ENCODE measurements around the gene IRGC. TPM values are rescaled to one million over a fixed set of nuclear protein-coding genes. Genes with fewer than 3 reads are reported as not detected.

IRGC gene
- total RNA-seq, 4 donors from 2014 or later, result not detected

DNA sequence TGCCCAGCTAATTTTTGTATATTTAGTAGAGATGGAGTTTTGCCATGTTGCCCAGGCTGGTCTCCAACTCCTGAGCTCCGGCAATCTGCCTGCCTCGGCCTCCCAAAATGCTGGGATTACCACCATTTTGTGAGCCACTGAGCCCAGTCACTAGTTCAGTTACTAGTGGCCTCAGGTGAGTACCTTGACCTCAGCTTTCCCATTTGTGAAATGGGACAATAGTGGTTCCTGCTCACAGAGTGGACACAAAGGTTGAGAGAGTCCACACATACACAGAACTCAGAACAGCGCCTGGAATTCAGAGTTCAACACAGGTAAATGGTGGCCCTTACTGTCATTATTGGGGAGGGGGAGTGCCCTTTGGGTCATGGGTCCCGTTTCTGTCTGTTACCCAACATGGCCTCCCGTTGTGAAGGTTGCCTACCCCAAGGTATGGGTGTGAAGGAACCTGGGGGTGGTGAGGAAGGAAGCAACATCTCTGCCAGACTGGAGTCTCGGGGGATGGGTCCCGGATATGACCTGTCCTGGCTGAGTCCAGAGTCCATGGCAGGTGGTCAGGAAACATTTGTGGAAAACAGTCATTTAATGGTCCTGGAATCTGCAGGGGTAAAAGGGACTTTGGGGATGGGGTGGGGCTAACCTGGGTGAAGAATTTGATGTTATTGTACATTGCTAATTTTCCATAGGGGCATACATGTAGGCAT is 11.7 kb upstream of the IRGC start:
- Histone ChIP-seq H3K36me3 (no peaks in the 10 kb centered on the region), H3K27ac (no peak overlapping the region), H3K4me3 (no peak overlapping the region), H3K27me3 (peaks cover 5% of the 10 kb centered on the region), H3K9me3 (no peaks in the 10 kb centered on the region), H3K4me1 (peaks cover 3 to 23% (median 20%) of the 10 kb centered on the region in 4 donors)
- TF ChIP-seq, protein P1, sequence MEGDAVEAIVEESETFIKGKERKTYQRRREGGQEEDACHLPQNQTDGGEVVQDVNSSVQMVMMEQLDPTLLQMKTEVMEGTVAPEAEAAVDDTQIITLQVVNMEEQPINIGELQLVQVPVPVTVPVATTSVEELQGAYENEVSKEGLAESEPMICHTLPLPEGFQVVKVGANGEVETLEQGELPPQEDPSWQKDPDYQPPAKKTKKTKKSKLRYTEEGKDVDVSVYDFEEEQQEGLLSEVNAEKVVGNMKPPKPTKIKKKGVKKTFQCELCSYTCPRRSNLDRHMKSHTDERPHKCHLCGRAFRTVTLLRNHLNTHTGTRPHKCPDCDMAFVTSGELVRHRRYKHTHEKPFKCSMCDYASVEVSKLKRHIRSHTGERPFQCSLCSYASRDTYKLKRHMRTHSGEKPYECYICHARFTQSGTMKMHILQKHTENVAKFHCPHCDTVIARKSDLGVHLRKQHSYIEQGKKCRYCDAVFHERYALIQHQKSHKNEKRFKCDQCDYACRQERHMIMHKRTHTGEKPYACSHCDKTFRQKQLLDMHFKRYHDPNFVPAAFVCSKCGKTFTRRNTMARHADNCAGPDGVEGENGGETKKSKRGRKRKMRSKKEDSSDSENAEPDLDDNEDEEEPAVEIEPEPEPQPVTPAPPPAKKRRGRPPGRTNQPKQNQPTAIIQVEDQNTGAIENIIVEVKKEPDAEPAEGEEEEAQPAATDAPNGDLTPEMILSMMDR (IDR thresholded peaks at IDR 0.05), result no peak
- TF ChIP-seq EP300 (IDR thresholded peaks at IDR 0.05; ENCODE audit: low read depth) (no peak), POLR2AphosphoS5 (IDR thresholded peaks at IDR 0.05) (no peak), POLR2A (IDR thresholded peaks at IDR 0.05) (no peak)
- DNase-seq, result peak; percentile 43
- WGBS, 2 donors (ENCODE audit: low coverage in 1 of 2), result 50 to 64% methylated on average over 2 to 7 of the region's 7 CpGs
- in situ Hi-C loops (cut with MboI; ENCODE audit: low pct_ligation_motif_present in 1 of 4, low pct_unique_long_range_greater_than_20kb in 1 of 4, low sequenced_read_pairs in 3 of 4) (no loop called here), intact Hi-C loops (cut with DNase I; ENCODE audit: low total_unique reads) (no loop called here)

DNA sequence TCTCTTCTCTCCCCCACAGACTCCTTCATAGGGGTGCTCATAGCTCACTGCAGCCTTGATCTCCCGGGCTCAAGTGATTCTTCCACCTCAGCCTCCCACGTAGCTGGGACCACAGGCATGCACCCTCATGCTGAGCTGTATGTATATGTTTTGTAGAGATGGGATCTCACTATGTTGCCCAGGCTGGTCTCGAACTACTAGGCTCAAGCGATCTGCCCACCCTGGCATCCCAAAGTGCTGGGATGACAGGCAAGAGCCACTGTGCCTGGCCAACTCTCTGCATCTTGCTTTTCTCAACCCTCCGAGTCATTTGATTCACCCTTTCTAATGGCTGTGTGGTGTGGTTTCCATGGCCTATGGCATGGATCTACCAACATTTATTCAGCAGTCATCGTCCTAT is 10.1 kb upstream of the IRGC start:
- Histone ChIP-seq H3K27me3 (no peaks in the 10 kb centered on the region), H3K27ac (no peak overlapping the region), H3K9me3 (no peaks in the 10 kb centered on the region), H3K36me3 (no peaks in the 10 kb centered on the region), H3K4me1 (peaks cover under 1 to 7% (median 4%) of the 10 kb centered on the region in 4 donors), H3K4me3 (no peak overlapping the region)
- intact Hi-C loops (cut with DNase I; ENCODE audit: low total_unique reads) (no loop called here), in situ Hi-C loops (cut with MboI; ENCODE audit: low pct_ligation_motif_present in 1 of 4, low pct_unique_long_range_greater_than_20kb in 1 of 4, low sequenced_read_pairs in 3 of 4) (no loop called here)
- TF ChIP-seq POLR2A (IDR thresholded peaks at IDR 0.05) (no peak), EP300 (IDR thresholded peaks at IDR 0.05; ENCODE audit: low read depth) (no peak), POLR2AphosphoS5 (IDR thresholded peaks at IDR 0.05) (no peak)
- TF ChIP-seq, protein P1 (IDR thresholded peaks at IDR 0.05), result no peak
- no peak for DNase-seq
- 90 to 100% methylated on average over 2 to 6 of the region's 6 CpGs for WGBS, 2 donors (ENCODE audit: low coverage in 1 of 2)

DNA sequence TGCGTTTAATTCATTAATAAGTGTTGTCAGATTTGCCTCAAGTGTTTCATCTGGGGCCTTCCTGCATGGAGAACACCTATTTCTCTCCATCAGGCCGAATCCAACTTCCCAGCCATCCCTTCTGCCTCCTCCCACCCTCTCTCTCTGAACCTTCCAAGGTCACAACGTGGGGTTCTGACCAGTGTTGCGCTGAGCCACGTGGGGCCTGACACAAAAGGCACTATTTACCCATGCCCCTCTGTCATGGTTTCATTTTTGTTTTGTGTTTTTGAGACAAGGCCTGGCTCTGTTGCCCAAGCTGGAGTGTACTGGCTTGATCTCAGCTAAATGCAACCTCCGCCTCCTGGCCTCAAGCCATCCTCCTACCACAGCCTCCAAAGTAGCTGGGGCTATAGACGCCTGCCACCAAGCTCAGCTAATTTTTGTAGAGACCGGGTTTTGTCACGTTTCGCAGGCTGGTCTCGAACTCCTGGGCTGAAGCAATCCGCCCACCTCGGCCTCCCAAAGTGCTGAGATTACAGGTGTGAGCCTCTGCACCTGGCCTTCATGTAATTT is 8.6 kb upstream of the IRGC start:
- no peaks in the 10 kb centered on the region for H3K9me3 ChIP-seq

DNA sequence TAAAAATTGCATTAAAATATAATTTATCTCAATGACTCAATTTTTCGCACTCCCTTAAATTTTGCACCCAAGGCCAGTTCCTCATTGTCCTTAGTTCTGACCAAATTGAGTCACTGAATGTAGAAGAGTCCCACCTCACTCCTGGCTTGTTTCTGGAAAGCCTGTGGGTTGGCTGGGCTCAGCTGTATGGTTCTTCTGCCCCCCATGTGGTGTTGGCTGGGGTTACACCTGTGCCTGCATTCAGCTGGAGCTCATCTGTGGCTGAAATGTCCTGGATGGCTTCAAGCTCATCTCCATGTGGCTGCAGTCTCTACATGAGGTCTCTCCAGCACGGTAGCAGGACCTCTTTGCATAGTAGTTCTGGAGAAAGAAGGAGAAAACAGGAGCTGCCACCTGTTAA is 7.2 kb upstream of the IRGC start:
- 54 to 83% methylated on average over 1 to 2 of the region's 2 CpGs for WGBS, 2 donors (ENCODE audit: low coverage in 1 of 2)
- Histone ChIP-seq H3K4me1 (peaks cover 0 to 10% (median 6%) of the 10 kb centered on the region in 4 donors), H3K36me3 (no peaks in the 10 kb centered on the region), H3K27ac (no peak overlapping the region), H3K4me3 (no peak overlapping the region), H3K27me3 (no peaks in the 10 kb centered on the region), H3K9me3 (no peaks in the 10 kb centered on the region)
- intact Hi-C loops (cut with DNase I; ENCODE audit: low total_unique reads), result no loop called here
- in situ Hi-C loops (cut with MboI; ENCODE audit: low pct_ligation_motif_present in 1 of 4, low pct_unique_long_range_greater_than_20kb in 1 of 4, low sequenced_read_pairs in 3 of 4), result no loop called here
- TF ChIP-seq EP300 (IDR thresholded peaks at IDR 0.05; ENCODE audit: low read depth) (no peak), POLR2A (IDR thresholded peaks at IDR 0.05) (no peak), POLR2AphosphoS5 (IDR thresholded peaks at IDR 0.05) (no peak)
- TF ChIP-seq, protein P1 (IDR thresholded peaks at IDR 0.05), result no peak
- no peak for DNase-seq

More for the DNA sequence above, 8.6 kb upstream of the IRGC start:
- WGBS, 2 donors (ENCODE audit: low coverage in 1 of 2), result 86 to 90% methylated on average over 10 to 13 of the region's 13 CpGs
- DNase-seq, result no peak
- Histone ChIP-seq H3K4me3 (no peak overlapping the region), H3K27me3 (no peaks in the 10 kb centered on the region), H3K36me3 (no peaks in the 10 kb centered on the region), H3K4me1 (no peaks in the 10 kb centered on the region), H3K27ac (no peak overlapping the region)
- intact Hi-C loops (cut with DNase I; ENCODE audit: low total_unique reads), result no loop called here
- TF ChIP-seq POLR2A (IDR thresholded peaks at IDR 0.05) (no peak), EP300 (IDR thresholded peaks at IDR 0.05; ENCODE audit: low read depth) (no peak), POLR2AphosphoS5 (IDR thresholded peaks at IDR 0.05) (no peak)
- in situ Hi-C loops (cut with MboI; ENCODE audit: low pct_ligation_motif_present in 1 of 4, low pct_unique_long_range_greater_than_20kb in 1 of 4, low sequenced_read_pairs in 3 of 4), result no loop called here

Measured in transverse colon (tissue), 4 donors.